Measurements from ENCODE around the gene MOB3A. TPM values are rescaled to one million over a fixed set of nuclear protein-coding genes. Genes with fewer than 3 reads are reported as not detected.

Gene MOB3A
- total and polyA plus RNA-seq, 5 donors from 2014 or later: 73.6 to 131 (median 89.5) TPM

DNA sequence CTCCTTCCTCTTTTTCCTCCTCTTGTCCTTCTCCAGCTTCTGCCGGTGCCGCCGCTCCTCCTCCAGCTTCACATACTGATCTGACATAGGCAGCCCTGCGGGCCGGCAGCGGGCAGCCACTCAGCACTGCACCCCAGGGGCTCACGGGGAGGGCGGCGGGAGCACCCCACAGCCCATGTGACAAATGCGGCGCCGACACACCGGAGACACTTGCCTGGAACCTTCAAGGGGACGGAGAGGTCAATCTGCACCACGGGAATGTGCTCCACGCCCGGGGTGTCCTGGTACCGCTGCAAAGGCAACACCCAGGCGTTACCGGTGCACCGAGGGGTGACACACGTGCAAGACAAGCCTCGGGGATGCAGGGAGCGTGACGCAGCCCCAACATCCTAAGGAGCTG, 19.2 kb upstream of the MOB3A start:
- Histone ChIP-seq H3K9me3 (ENCODE audit: control insufficient read depth in 2 of 2, low read length in 2 of 2) (no peaks in the 10 kb centered on the region), H3K27me3 (ENCODE audit: control insufficient read depth, insufficient read depth, low read length) (no peaks in the 10 kb centered on the region), H3K36me3 (ENCODE audit: control insufficient read depth, insufficient read depth, low read length) (peaks cover 79% of the 10 kb centered on the region), H3K27ac (ENCODE audit: insufficient read depth, low read length, poor library complexity, severe bottlenecking) (no peak overlapping the region), H3K4me1 (ENCODE audit: control insufficient read depth, insufficient read depth, low read length, poor library complexity, severe bottlenecking) (no peaks in the 10 kb centered on the region), H3K4me3 (ENCODE audit: low read depth, low read length) (no peak overlapping the region)
- ATAC-seq (ENCODE audit: low read depth in 2 of 2) (no peak), DNase-seq (no peak)
- H3K27me3 Mint-ChIP-seq: no peaks in the 10 kb centered on the region
- peaks cover 0 to 6% (median 3%) of the 10 kb centered on the region in 4 donors for H3K4me1 Mint-ChIP-seq
- peak overlapping the region in 1 of 3 donors; percentile 42 for H3K27ac Mint-ChIP-seq
- H3K36me3 Mint-ChIP-seq: peaks cover 29% of the 10 kb centered on the region
- H3K9me3 Mint-ChIP-seq: no peaks in the 10 kb centered on the region
- peak overlapping the region in 1 of 4 donors; percentile 47 for H3K4me3 Mint-ChIP-seq

DNA sequence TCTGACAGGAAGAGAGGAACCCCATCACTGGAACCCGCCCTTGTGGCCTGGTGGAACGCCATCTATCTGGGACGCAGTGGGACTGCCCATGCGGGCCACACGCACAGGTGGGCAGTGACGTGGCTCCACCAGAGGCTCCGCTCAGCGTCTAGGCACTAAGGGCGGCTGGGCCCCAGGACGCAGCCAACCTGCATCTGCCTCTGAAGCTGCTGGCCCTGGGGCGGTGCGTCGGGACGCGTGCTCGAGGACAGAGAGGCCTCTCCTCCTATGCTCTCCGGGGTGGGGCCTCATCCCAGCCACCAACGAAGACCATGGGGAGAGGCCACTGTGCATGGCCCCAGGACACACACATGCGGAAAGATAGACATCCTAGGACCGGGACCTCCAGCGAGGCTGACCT, 18.7 kb upstream of the MOB3A start:
- Histone ChIP-seq H3K27me3 (ENCODE audit: control insufficient read depth, insufficient read depth, low read length) (no peaks in the 10 kb centered on the region), H3K36me3 (ENCODE audit: control insufficient read depth, insufficient read depth, low read length) (peaks cover 80% of the 10 kb centered on the region), H3K4me3 (ENCODE audit: low read depth, low read length) (no peak overlapping the region), H3K4me1 (ENCODE audit: control insufficient read depth, insufficient read depth, low read length, poor library complexity, severe bottlenecking) (no peaks in the 10 kb centered on the region), H3K27ac (ENCODE audit: insufficient read depth, low read length, poor library complexity, severe bottlenecking) (no peak overlapping the region), H3K9me3 (ENCODE audit: control insufficient read depth in 2 of 2, low read length in 2 of 2) (no peaks in the 10 kb centered on the region)
- H3K4me1 Mint-ChIP-seq: peaks cover 0 to 6% (median 3%) of the 10 kb centered on the region in 4 donors
- H3K4me3 Mint-ChIP-seq: no peak overlapping the region
- no peaks in the 10 kb centered on the region for H3K9me3 Mint-ChIP-seq
- no peak for DNase-seq
- H3K27me3 Mint-ChIP-seq: no peaks in the 10 kb centered on the region
- no peak for ATAC-seq (ENCODE audit: low read depth in 2 of 2)
- peaks cover 29% of the 10 kb centered on the region for H3K36me3 Mint-ChIP-seq
- peak overlapping the region in 1 of 3 donors; percentile 42 for H3K27ac Mint-ChIP-seq

DNA sequence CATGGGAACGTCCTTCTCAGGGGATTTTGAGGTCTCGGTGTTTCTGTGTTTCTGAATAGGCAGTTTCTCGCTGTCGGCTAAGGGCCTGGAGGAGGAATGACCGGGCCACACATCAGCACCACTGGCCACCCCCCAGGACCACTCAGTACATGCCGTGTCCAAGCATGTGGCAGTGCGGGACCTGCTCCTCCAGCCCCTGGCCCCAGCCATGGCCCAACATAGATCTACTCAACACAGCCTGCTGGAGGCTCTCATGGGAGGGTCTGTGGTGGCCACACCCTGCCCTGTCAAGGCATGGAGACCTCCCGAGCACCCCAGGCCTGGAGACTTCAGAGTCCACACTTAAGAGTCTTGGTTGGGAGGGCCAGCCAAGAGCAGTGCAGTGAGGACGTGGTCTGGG, 18.1 kb upstream of the MOB3A start:
- ATAC-seq (ENCODE audit: low read depth in 2 of 2) (no peak), DNase-seq (no peak)
- H3K4me1 Mint-ChIP-seq: peaks cover 0 to 6% (median 3%) of the 10 kb centered on the region in 4 donors
- Histone ChIP-seq H3K4me3 (ENCODE audit: low read depth, low read length) (no peak overlapping the region), H3K36me3 (ENCODE audit: control insufficient read depth, insufficient read depth, low read length) (peaks cover 86% of the 10 kb centered on the region), H3K27ac (ENCODE audit: insufficient read depth, low read length, poor library complexity, severe bottlenecking) (no peak overlapping the region), H3K9me3 (ENCODE audit: control insufficient read depth in 2 of 2, low read length in 2 of 2) (no peaks in the 10 kb centered on the region), H3K4me1 (ENCODE audit: control insufficient read depth, insufficient read depth, low read length, poor library complexity, severe bottlenecking) (no peaks in the 10 kb centered on the region), H3K27me3 (ENCODE audit: control insufficient read depth, insufficient read depth, low read length) (no peaks in the 10 kb centered on the region)
- no peak overlapping the region for H3K4me3 Mint-ChIP-seq
- peaks cover 30% of the 10 kb centered on the region for H3K36me3 Mint-ChIP-seq
- H3K9me3 Mint-ChIP-seq: no peaks in the 10 kb centered on the region
- peak overlapping the region in 1 of 3 donors; percentile 52 for H3K27ac Mint-ChIP-seq
- no peaks in the 10 kb centered on the region for H3K27me3 Mint-ChIP-seq

DNA sequence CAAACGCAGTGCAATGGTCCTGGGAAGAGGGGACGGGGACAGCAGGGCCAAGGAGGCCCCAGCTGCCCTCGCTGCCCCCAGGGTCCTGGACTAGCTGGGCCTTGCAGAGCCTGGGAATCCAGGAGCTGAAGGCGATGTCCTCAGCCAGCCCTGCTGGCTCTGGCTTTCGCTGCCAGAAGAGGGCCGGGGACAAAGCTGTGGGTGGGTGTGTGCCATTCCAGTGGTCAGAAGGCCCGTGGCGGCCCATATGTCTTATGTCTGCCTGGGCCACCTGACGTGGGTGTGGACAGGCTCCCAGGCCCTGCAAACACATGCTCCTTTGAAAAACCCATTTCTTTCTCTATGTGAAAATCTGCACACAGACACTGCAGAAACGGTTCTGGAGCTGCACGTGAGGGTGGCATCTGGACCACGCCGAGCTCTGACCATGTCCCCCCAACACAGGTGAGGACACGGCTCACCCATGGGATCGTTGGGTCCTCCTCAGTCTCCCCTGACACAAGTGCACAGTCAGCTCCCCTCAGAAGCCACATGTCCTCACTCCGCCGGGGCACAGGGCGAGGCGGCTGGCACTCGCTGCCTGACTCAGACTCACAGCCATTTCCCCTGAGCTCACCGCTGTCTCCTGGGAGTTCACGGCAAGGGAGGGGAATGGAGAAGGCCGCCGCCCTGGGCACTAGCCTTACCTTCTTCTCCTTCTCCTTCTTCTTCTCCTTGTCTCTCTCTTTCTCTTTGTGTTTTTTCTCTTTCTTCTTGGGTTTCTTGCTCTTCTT, 17.5 kb upstream of the MOB3A start:
- no peak overlapping the region for H3K4me3 Mint-ChIP-seq
- peak overlapping the region in 1 of 3 donors; percentile 73 for H3K27ac Mint-ChIP-seq
- no peaks in the 10 kb centered on the region for H3K9me3 ChIP-seq (ENCODE audit: control insufficient read depth in 2 of 2, low read length in 2 of 2)

DNA sequence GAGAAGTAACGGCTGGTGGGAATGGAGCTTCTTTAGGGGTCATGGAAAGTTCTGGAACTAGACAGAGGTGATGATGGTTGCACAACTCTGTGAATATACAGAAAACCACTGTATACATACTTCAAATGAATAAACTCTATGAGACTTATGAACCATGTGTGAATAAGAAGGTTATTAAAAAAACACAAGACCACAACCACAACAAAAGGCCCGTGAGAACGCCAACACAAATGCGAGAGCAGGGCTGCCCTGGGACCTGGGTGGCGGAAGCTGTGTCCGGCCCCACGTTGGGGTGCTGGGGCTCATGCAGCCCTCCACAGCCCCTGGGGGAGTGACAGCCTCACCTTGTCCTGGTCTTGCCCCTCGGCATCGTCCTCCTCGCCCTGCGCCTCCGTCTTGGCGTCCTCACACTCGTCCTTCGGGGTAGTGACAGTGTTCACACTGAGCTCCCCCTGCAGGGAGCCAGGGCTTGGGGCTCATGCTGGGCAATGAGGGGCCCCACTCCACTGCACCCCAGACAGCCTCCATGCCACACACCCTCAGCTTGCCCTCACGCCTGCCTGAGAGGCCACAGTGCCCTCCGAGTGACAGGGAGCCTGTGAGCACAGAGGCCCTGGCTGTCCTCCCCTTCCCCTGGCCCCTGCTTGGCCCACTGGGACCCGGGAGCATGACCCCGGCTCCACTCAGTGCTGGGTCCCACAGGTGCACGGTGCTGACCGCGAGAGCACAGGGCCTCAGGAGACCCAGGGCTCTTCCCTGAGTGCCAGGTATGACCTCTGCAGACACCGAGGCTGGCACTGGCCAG, 16.6 kb upstream of the MOB3A start:
- ATAC-seq (ENCODE audit: low read depth in 2 of 2) (no peak), DNase-seq (no peak)
- H3K4me3 Mint-ChIP-seq: no peak overlapping the region
- Histone ChIP-seq H3K36me3 (ENCODE audit: control insufficient read depth, insufficient read depth, low read length) (peaks cover 86% of the 10 kb centered on the region), H3K27ac (ENCODE audit: insufficient read depth, low read length, poor library complexity, severe bottlenecking) (no peak overlapping the region), H3K9me3 (ENCODE audit: control insufficient read depth in 2 of 2, low read length in 2 of 2) (no peaks in the 10 kb centered on the region), H3K27me3 (ENCODE audit: control insufficient read depth, insufficient read depth, low read length) (no peaks in the 10 kb centered on the region), H3K4me1 (ENCODE audit: control insufficient read depth, insufficient read depth, low read length, poor library complexity, severe bottlenecking) (no peaks in the 10 kb centered on the region), H3K4me3 (ENCODE audit: low read depth, low read length) (no peak overlapping the region)
- H3K27me3 Mint-ChIP-seq: no peaks in the 10 kb centered on the region
- H3K27ac Mint-ChIP-seq: peak overlapping the region in 2 of 3 donors; percentile 31 to 88
- no peaks in the 10 kb centered on the region for H3K9me3 Mint-ChIP-seq
- H3K36me3 Mint-ChIP-seq: peaks cover 31% of the 10 kb centered on the region
- H3K4me1 Mint-ChIP-seq: peaks cover 0 to 6% (median 4%) of the 10 kb centered on the region in 4 donors

More for the DNA sequence above, 17.5 kb upstream of the MOB3A start:
- no peak overlapping the region for H3K27ac ChIP-seq (ENCODE audit: insufficient read depth, low read length, poor library complexity, severe bottlenecking)
- no peaks in the 10 kb centered on the region for H3K4me1 ChIP-seq (ENCODE audit: control insufficient read depth, insufficient read depth, low read length, poor library complexity, severe bottlenecking)
- H3K4me1 Mint-ChIP-seq: peaks cover 0 to 6% (median 3%) of the 10 kb centered on the region in 4 donors
- H3K36me3 Mint-ChIP-seq: peaks cover 30% of the 10 kb centered on the region
- H3K4me3 ChIP-seq (ENCODE audit: low read depth, low read length): no peak overlapping the region
- peaks cover 87% of the 10 kb centered on the region for H3K36me3 ChIP-seq (ENCODE audit: control insufficient read depth, insufficient read depth, low read length)
- ATAC-seq (ENCODE audit: low read depth in 2 of 2): no peak
- DNase-seq: no peak
- no peaks in the 10 kb centered on the region for H3K27me3 ChIP-seq (ENCODE audit: control insufficient read depth, insufficient read depth, low read length)
- H3K27me3 Mint-ChIP-seq: no peaks in the 10 kb centered on the region
- no peaks in the 10 kb centered on the region for H3K9me3 Mint-ChIP-seq

DNA sequence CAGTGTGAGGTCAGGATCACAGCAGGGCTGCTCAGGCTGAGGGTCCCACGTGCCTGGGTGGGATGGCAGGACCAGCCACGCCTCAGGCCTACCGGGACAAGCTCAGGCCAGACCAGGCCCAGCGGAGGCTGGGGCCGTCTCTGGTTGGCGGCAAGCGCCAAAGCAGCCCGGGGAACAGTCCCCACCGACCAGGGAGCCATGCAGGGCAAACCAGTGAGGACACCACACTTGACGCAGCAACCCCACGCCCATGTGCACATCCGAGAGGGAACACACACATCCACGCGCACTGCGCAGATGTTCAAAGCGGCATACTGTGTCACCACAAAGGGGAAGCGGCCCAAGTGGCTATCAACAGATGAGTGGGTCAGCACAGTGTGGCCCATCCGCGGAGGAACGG, 15.8 kb upstream of the MOB3A start:
- H3K27ac ChIP-seq (ENCODE audit: insufficient read depth, low read length, poor library complexity, severe bottlenecking): no peak overlapping the region

DNA sequence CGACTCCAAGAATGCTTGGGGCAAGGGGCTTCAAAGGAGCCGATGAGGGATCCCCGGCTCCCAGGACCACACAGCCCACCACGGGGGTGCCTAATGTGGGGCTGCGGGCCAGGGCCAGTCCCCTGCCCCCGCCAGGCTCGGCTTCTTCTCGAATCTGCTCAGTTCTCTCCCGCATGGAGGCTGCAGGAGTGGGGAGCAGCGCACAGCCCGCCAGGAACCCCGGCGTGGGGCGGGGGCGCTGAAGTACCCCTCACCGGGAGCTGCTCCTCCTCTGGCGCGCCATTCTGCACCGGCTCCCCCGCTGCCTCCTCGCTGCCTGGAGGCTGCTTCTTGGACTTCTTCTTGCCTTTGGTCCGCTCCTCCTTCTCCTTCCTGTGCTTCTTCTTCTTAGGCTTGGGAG, 15.3 kb upstream of the MOB3A start:
- Mint-ChIP-seq H3K27me3 (no peaks in the 10 kb centered on the region), H3K36me3 (peaks cover 40% of the 10 kb centered on the region), H3K4me1 (peaks cover 0 to 6% (median 4%) of the 10 kb centered on the region in 4 donors), H3K9me3 (no peaks in the 10 kb centered on the region), H3K4me3 (no peak overlapping the region), H3K27ac (no peak overlapping the region)
- peaks cover 79% of the 10 kb centered on the region for H3K36me3 ChIP-seq (ENCODE audit: control insufficient read depth, insufficient read depth, low read length)
- ATAC-seq (ENCODE audit: low read depth in 2 of 2) (no peak), DNase-seq (no peak)
- no peaks in the 10 kb centered on the region for H3K4me1 ChIP-seq (ENCODE audit: control insufficient read depth, insufficient read depth, low read length, poor library complexity, severe bottlenecking)
- no peak overlapping the region for H3K4me3 ChIP-seq (ENCODE audit: low read depth, low read length)
- no peaks in the 10 kb centered on the region for H3K9me3 ChIP-seq (ENCODE audit: control insufficient read depth in 2 of 2, low read length in 2 of 2)
- no peak overlapping the region for H3K27ac ChIP-seq (ENCODE audit: insufficient read depth, low read length, poor library complexity, severe bottlenecking)
- no peaks in the 10 kb centered on the region for H3K27me3 ChIP-seq (ENCODE audit: control insufficient read depth, insufficient read depth, low read length)

More for the DNA sequence above, 15.8 kb upstream of the MOB3A start:
- no peaks in the 10 kb centered on the region for H3K27me3 ChIP-seq (ENCODE audit: control insufficient read depth, insufficient read depth, low read length)
- H3K27me3 Mint-ChIP-seq: no peaks in the 10 kb centered on the region
- no peaks in the 10 kb centered on the region for H3K9me3 ChIP-seq (ENCODE audit: control insufficient read depth in 2 of 2, low read length in 2 of 2)
- ATAC-seq (ENCODE audit: low read depth in 2 of 2): no peak
- H3K4me1 ChIP-seq (ENCODE audit: control insufficient read depth, insufficient read depth, low read length, poor library complexity, severe bottlenecking): no peaks in the 10 kb centered on the region
- H3K4me1 Mint-ChIP-seq: peaks cover 0 to 6% (median 4%) of the 10 kb centered on the region in 4 donors
- H3K4me3 Mint-ChIP-seq: no peak overlapping the region
- no peak overlapping the region for H3K4me3 ChIP-seq (ENCODE audit: low read depth, low read length)
- peaks cover 79% of the 10 kb centered on the region for H3K36me3 ChIP-seq (ENCODE audit: control insufficient read depth, insufficient read depth, low read length)
- peaks cover 35% of the 10 kb centered on the region for H3K36me3 Mint-ChIP-seq
- H3K9me3 Mint-ChIP-seq: no peaks in the 10 kb centered on the region
- H3K27ac Mint-ChIP-seq: peak overlapping the region in 1 of 3 donors; percentile 88
- no peak for DNase-seq

Data from CD4-positive, CD25-positive, alpha-beta regulatory T cell (primary cell).